ENCODE measurements around the gene SCARB1. TPM values are rescaled to one million over a fixed set of nuclear protein-coding genes. Genes with fewer than 3 reads are reported as not detected.

SCARB1 gene
- total and polyA plus RNA-seq, 2 of the 13 experiments (the other 11 are each of a cell fraction or from before 2014, with no cell fraction given), result 63.4 to 160 TPM

GRCh38 chr12:124876171-124876570, 12.5 kb upstream of the SCARB1 start (continued):
- TF ChIP-seq RNF2 (conservative IDR thresholded peaks at IDR 0.05; ENCODE audit: low read depth) (no peak), ZNF878 (CRISPR knock-in tag; IDR thresholded peaks at IDR 0.05) (no peak), IRX3 (CRISPR knock-in tag; IDR thresholded peaks at IDR 0.05; ENCODE audit: borderline replicate concordance, low read depth) (no peak), FOXK1 (CRISPR knock-in tag; IDR thresholded peaks at IDR 0.05; ENCODE audit: borderline replicate concordance, low read depth) (no peak), NR2C2 (CRISPR knock-in tag; IDR thresholded peaks at IDR 0.05; ENCODE audit: borderline replicate concordance) (no peak)

- intact Hi-C loops (cut with micrococcal nuclease; ENCODE audit: unreplicated experiment) (no loop called here), in situ Hi-C loops (cut with HindIII; ENCODE audit: extremely low pct_ligation_motif_present, low pct_unique_long_range_greater_than_20kb) (no loop called here)
- no peak overlapping the region for H2AFZ ChIP-seq (ENCODE audit: low read length)
- H4K20me1 ChIP-seq (ENCODE audit: insufficient read depth, low read length), result no peaks in the 10 kb centered on the region
- no peak for FAIRE-seq
- H3K4me3 ChIP-seq (replicated peaks in 1 of 3; ENCODE audit: insufficient read depth in 1 of 3, low read depth in 2 of 3, low read length in 3 of 3), result peak overlapping the region in 1 of 3 experiments; percentile 6; a peak in 1 of 6 replicates
- H3K9ac ChIP-seq (ENCODE audit: insufficient read depth, low read depth, low read length), result peak overlapping the region; percentile 44; the same call in 1 of the 2 replicates
- H3K79me2 ChIP-seq (ENCODE audit: insufficient read depth, low read length), result no peaks in the 10 kb centered on the region
- no peak for DNase-seq (ENCODE audit: low spot score)
- BruUV-seq (replicated peaks), result no TSS peak
- peak overlapping the region; percentile 9 for H3K27ac ChIP-seq (ENCODE audit: extremely low read length, insufficient read depth, low read length)
- H3K4me1 ChIP-seq (ENCODE audit: insufficient read depth, low read length), result peaks cover 95% of the 10 kb centered on the region
- H3K9me3 ChIP-seq (ENCODE audit: low read length), result no peaks in the 10 kb centered on the region
- no peak for ATAC-seq
- ChIA-PET CTCF (ENCODE audit: low intra/inter-chr PET ratio, low total read pairs) (no interaction called here), POLR2A (no interaction called here)
- H3K4me2 ChIP-seq (ENCODE audit: low read depth, low read length), result peak overlapping the region; percentile 54
- H3K27me3 ChIP-seq (ENCODE audit: control insufficient read depth in 1 of 2, insufficient read depth in 2 of 2, low read length in 2 of 2), result no peaks in the 10 kb centered on the region
- WGBS (ENCODE audit: low lambda C conversion rate), result 14% methylated on average over 2 of the region's 2 CpGs
- H3K36me3 ChIP-seq (replicated peaks in 1 of 2; ENCODE audit: control insufficient read depth in 1 of 2, insufficient read depth in 2 of 2, low read length in 2 of 2), result no peaks in the 10 kb centered on the region
- TF ChIP-seq RCOR2 (CRISPR knock-in tag; IDR thresholded peaks at IDR 0.05) (no peak), ESRRA (CRISPR knock-in tag; IDR thresholded peaks at IDR 0.05; ENCODE audit: low read depth) (no peak), NFATC3 (CRISPR knock-in tag; IDR thresholded peaks at IDR 0.05) (no peak), PAXIP1 (CRISPR knock-in tag; conservative IDR thresholded peaks at IDR 0.05) (peak; percentile 72), ZNF577 (CRISPR knock-in tag; IDR thresholded peaks at IDR 0.05; ENCODE audit: borderline replicate concordance, low read depth) (no peak), GRHL1 (CRISPR knock-in tag; conservative IDR thresholded peaks at IDR 0.05) (no peak), SIN3B (IDR thresholded peaks at IDR 0.05; ENCODE audit: low read length) (no peak), FOXM1 (CRISPR knock-in tag; IDR thresholded peaks at IDR 0.05) (no peak), ZNF496 (CRISPR knock-in tag; IDR thresholded peaks at IDR 0.05; ENCODE audit: insufficient replicate concordance) (no peak), SATB2 (CRISPR knock-in tag; IDR thresholded peaks at IDR 0.05) (no peak), GATAD2A (CRISPR knock-in tag; IDR thresholded peaks at IDR 0.05) (peak; percentile 63), HOXA7 (CRISPR knock-in tag; IDR thresholded peaks at IDR 0.05) (no peak), ZNF101 (CRISPR knock-in tag; IDR thresholded peaks at IDR 0.05; ENCODE audit: borderline replicate concordance, low read depth) (no peak), ATAD3A (CRISPR knock-in tag; IDR thresholded peaks at IDR 0.05) (no peak)
Measured at GRCh38 chr12:124875803-124876132, 12.1 kb upstream of the SCARB1 start.
